ENCODE results near the gene MED12L.

The MED12L gene

DNA sequence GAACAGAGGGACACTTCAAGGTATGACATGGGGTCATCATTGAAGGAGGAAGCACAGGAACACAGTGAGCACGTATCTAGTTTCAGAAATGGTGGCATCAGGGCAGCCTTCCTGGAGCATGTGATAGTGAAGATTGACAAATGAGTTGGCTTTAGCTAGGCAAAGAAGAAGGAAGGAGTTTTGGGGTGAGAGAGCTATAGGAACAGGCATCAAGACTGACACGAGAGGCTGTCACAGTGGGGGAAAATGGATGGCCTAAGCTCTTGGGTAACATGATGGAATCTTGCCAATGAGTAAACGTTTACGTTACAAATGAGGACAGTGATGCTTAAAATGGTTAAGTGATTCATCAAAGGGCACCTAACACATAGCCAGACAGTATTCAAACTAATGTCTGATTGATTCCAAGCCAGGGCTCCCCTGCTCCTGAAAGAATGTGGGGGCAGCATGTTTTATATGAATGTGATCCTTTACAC, 140.7 kb downstream of the MED12L start:
- Histone ChIP-seq H3K27ac (ENCODE audit: extremely low read depth, low read depth, low read length) (no peak overlapping the region), H3K36me3 (ENCODE audit: control insufficient read depth in 2 of 2, insufficient read depth in 1 of 2, low read length in 2 of 2) (no peaks in the 10 kb centered on the region), H3K9me3 (ENCODE audit: control insufficient read depth, insufficient read depth, low read depth, low read length) (no peaks in the 10 kb centered on the region), H3K4me3 (ENCODE audit: low read depth, low read length) (no peak overlapping the region), H3K4me1 (ENCODE audit: control insufficient read depth, insufficient read depth, low read length) (no peaks in the 10 kb centered on the region)
- no peak for TF ChIP-seq ZNF777 (tag by site-specific recombination; IDR thresholded peaks at IDR 0.05; ENCODE audit: borderline replicate concordance)
- 0 out of 2 replicates have a peak, but pooled peaks have one; percentile 16 for TF ChIP-seq ZNF629 (tag by site-specific recombination; IDR thresholded peaks at IDR 0.05)
- no peak for TF ChIP-seq ZNF292 (tag by site-specific recombination; IDR thresholded peaks at IDR 0.05; ENCODE audit: borderline replicate concordance, low read depth)
- TF ChIP-seq SP7 (tag by site-specific recombination; IDR thresholded peaks at IDR 0.05): 0 out of 2 replicates have a peak, but pooled peaks have one; percentile 18
- CTCF ChIA-PET: interaction anchor here (0.5 to 3.1 kb wide), 5 partner anchors 10 to 612 kb away, joined by 3 to 17 read pairs (median 3); no protein-coding TSS in a partner anchor
- POLR2A ChIA-PET: no interaction called here

DNA sequence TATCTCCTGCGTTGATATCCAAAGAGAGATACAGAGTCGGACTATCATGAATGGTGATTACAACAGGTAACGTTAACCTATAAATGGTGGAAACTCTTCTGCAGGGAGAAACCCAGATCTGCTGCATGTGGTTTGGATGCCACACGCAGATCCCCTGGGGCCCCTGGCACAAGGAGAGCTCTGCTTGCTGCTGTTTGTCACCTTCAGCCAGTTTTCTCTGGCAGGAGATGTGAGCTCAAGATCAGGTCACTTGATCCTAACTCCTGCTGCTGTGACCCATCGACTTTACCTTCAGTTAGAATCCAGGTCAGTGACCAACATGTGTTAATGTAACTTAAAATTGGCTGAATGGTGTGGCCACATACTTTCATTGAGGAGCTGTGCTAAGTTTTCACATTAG, 141.4 kb downstream of the MED12L start:
- CTCF ChIA-PET: interaction anchor here (0.5 to 3.1 kb wide), 9 partner anchors 12 to 1891 kb away, joined by 3 to 32 read pairs (median 4); partner anchors contain the start of gene P2RY14
- Histone ChIP-seq H3K4me1 (ENCODE audit: control insufficient read depth, insufficient read depth, low read length) (no peaks in the 10 kb centered on the region), H3K4me3 (ENCODE audit: low read depth, low read length) (no peak overlapping the region), H3K36me3 (ENCODE audit: control insufficient read depth in 2 of 2, insufficient read depth in 1 of 2, low read length in 2 of 2) (no peaks in the 10 kb centered on the region), H3K9me3 (ENCODE audit: control insufficient read depth, insufficient read depth, low read depth, low read length) (no peaks in the 10 kb centered on the region), H3K27ac (ENCODE audit: extremely low read depth, low read depth, low read length) (no peak overlapping the region)
- TF ChIP-seq, protein P1, sequence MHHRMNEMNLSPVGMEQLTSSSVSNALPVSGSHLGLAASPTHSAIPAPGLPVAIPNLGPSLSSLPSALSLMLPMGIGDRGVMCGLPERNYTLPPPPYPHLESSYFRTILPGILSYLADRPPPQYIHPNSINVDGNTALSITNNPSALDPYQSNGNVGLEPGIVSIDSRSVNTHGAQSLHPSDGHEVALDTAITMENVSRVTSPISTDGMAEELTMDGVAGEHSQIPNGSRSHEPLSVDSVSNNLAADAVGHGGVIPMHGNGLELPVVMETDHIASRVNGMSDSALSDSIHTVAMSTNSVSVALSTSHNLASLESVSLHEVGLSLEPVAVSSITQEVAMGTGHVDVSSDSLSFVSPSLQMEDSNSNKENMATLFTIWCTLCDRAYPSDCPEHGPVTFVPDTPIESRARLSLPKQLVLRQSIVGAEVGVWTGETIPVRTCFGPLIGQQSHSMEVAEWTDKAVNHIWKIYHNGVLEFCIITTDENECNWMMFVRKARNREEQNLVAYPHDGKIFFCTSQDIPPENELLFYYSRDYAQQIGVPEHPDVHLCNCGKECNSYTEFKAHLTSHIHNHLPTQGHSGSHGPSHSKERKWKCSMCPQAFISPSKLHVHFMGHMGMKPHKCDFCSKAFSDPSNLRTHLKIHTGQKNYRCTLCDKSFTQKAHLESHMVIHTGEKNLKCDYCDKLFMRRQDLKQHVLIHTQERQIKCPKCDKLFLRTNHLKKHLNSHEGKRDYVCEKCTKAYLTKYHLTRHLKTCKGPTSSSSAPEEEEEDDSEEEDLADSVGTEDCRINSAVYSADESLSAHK (tag by site-specific recombination; IDR thresholded peaks at IDR 0.05): no peak
- TF ChIP-seq ZNF354C (tag by site-specific recombination; IDR thresholded peaks at IDR 0.05; ENCODE audit: borderline replicate concordance, low read depth): no peak
- no peak for TF ChIP-seq ZNF624 (tag by site-specific recombination; IDR thresholded peaks at IDR 0.05)
- no peak for TF ChIP-seq ZNF843 (tag by site-specific recombination; IDR thresholded peaks at IDR 0.05)
- no peak for TF ChIP-seq ZNF548 (tag by site-specific recombination; IDR thresholded peaks at IDR 0.05)
- no peak for TF ChIP-seq ZNF169 (tag by site-specific recombination; IDR thresholded peaks at IDR 0.05)
- TF ChIP-seq ZNF155 (tag by site-specific recombination; IDR thresholded peaks at IDR 0.05): no peak
- POLR2A ChIA-PET: no interaction called here

DNA sequence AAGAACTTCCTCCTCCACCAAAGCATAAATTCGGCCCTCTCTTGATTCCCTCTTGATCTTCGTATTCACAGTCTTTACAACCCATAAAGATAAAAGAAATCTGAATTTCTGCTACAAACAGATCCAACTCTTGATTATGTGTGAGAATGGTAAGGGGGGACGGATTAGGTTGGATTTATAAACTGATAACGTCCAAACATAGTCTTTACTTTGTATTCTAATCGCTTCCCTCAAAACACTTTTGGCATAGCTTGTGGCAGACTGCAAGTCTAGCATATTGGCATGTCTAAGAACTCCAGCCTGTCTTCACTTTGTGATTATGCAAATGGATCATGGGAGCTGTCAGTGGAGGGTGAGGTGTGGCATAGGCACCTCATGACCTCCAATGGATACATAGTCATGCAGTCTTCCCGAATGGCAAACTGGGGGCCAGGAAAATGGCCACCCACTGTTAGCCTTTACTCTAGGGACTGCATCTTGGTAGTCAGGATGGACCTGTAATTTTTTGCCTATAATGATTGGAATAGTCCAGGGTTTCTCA, 141.9 kb downstream of the MED12L start:
- no peak overlapping the region for H3K4me3 ChIP-seq (ENCODE audit: low read depth, low read length)
- ChIA-PET CTCF (interaction anchor here (0.5 to 3.1 kb wide), 23 partner anchors 10 to 1890 kb away, joined by 3 to 32 read pairs (median 4); partner anchors contain the start of gene P2RY14), POLR2A (no interaction called here)
- H3K36me3 ChIP-seq (ENCODE audit: control insufficient read depth in 2 of 2, insufficient read depth in 1 of 2, low read length in 2 of 2): no peaks in the 10 kb centered on the region
- H3K4me1 ChIP-seq (ENCODE audit: control insufficient read depth, insufficient read depth, low read length): no peaks in the 10 kb centered on the region
- no peak for TF ChIP-seq IKZF3 (tag by site-specific recombination; IDR thresholded peaks at IDR 0.05)
- TF ChIP-seq ZNF561 (tag by site-specific recombination; IDR thresholded peaks at IDR 0.05; ENCODE audit: borderline replicate concordance): no peak
- TF ChIP-seq SALL2 (tag by site-specific recombination; IDR thresholded peaks at IDR 0.05; ENCODE audit: borderline replicate concordance): no peak
- TF ChIP-seq ZBTB21 (tag by site-specific recombination; IDR thresholded peaks at IDR 0.05): no peak
- no peak for TF ChIP-seq ZIC2 (tag by site-specific recombination; IDR thresholded peaks at IDR 0.05)
- TF ChIP-seq ZNF621 (tag by site-specific recombination; IDR thresholded peaks at IDR 0.05): no peak
- no peak for TF ChIP-seq ZBTB7A (tag by site-specific recombination; IDR thresholded peaks at IDR 0.05; ENCODE audit: low read depth)
- no peak for TF ChIP-seq HOXA7 (CRISPR knock-in tag; IDR thresholded peaks at IDR 0.05; ENCODE audit: borderline replicate concordance)
- TF ChIP-seq ZNF211 (tag by site-specific recombination; IDR thresholded peaks at IDR 0.05; ENCODE audit: low read depth): no peak
- TF ChIP-seq, protein P2, sequence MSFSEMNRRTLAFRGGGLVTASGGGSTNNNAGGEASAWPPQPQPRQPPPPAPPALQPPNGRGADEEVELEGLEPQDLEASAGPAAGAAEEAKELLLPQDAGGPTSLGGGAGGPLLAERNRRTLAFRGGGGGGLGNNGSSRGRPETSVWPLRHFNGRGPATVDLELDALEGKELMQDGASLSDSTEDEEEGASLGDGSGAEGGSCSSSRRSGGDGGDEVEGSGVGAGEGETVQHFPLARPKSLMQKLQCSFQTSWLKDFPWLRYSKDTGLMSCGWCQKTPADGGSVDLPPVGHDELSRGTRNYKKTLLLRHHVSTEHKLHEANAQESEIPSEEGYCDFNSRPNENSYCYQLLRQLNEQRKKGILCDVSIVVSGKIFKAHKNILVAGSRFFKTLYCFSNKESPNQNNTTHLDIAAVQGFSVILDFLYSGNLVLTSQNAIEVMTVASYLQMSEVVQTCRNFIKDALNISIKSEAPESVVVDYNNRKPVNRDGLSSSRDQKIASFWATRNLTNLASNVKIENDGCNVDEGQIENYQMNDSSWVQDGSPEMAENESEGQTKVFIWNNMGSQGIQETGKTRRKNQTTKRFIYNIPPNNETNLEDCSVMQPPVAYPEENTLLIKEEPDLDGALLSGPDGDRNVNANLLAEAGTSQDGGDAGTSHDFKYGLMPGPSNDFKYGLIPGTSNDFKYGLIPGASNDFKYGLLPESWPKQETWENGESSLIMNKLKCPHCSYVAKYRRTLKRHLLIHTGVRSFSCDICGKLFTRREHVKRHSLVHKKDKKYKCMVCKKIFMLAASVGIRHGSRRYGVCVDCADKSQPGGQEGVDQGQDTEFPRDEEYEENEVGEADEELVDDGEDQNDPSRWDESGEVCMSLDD (tag by site-specific recombination; IDR thresholded peaks at IDR 0.05): no peak
- no peak for TF ChIP-seq ZNF658 (tag by site-specific recombination; IDR thresholded peaks at IDR 0.05)
- TF ChIP-seq, protein P3, sequence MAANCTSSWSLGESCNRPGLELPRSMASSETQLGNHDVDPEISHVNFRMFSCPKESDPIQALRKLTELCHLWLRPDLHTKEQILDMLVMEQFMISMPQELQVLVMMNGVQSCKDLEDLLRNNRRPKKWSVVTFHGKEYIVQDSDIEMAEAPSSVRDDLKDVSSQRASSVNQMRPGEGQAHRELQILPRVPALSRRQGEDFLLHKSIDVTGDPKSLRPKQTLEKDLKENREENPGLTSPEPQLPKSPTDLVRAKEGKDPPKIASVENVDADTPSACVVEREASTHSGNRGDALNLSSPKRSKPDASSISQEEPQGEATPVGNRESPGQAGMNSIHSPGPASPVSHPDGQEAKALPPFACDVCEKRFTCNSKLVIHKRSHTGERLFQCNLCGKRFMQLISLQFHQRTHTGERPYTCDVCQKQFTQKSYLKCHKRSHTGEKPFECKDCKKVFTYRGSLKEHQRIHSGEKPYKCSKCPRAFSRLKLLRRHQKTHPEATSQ (tag by site-specific recombination; IDR thresholded peaks at IDR 0.05): no peak
- TF ChIP-seq ZNF600 (tag by site-specific recombination; IDR thresholded peaks at IDR 0.05): no peak
- no peak overlapping the region for H3K27ac ChIP-seq (ENCODE audit: extremely low read depth, low read depth, low read length)
- no peaks in the 10 kb centered on the region for H3K9me3 ChIP-seq (ENCODE audit: control insufficient read depth, insufficient read depth, low read depth, low read length)

All from HEK293 (cell line).